ENCODE measurements around the gene SRSF5.
"Not testable (repeated sequence)": the region's sequence is repeated elsewhere in the genome, so short reads cannot be mapped to it uniquely, and the experiment has no call there.

SRSF5 gene

GRCh38 chr14:69811227-69811867, 44.4 kb downstream of the SRSF5 start:
- DNase-seq: no peak

- no peak for DNase-seq
Observed at GRCh38 chr14:69811868-69812252, 44.9 kb downstream of the SRSF5 start.

- no peak for DNase-seq
Observed at GRCh38 chr14:69812711-69813110, 45.8 kb downstream of the SRSF5 start.

GRCh38 chr14:69813346-69813745, 46.4 kb downstream of the SRSF5 start:
- not testable (repeated sequence) for DNase-seq

- no peak for DNase-seq
Observed at GRCh38 chr14:69814397-69814796, 47.5 kb downstream of the SRSF5 start.

- DNase-seq: no peak
Observed at GRCh38 chr14:69815556-69815955, 48.6 kb downstream of the SRSF5 start.

- no peak for DNase-seq
Observed at GRCh38 chr14:69816216-69816615, 49.3 kb downstream of the SRSF5 start.

- DNase-seq: peak; percentile 42
Observed at GRCh38 chr14:69818758-69819191, 51.8 kb downstream of the SRSF5 start.

- DNase-seq: no peak
Observed at GRCh38 chr14:69819607-69820006, 52.7 kb downstream of the SRSF5 start.

- DNase-seq: no peak
Observed at GRCh38 chr14:69820991-69821390, 54.0 kb downstream of the SRSF5 start.
